ENCODE results near the gene PAX6. TPM values are rescaled to one million over a fixed set of nuclear protein-coding genes. Genes with fewer than 3 reads are reported as not detected.
A peak's percentile ranks its signal among the peaks of the same experiment; 100 is the strongest.

The PAX6 gene
- total and polyA plus RNA-seq, 2 donors from 2014 or later = not detected

GRCh38 chr11:31812383-31813381 is 1.6 kb upstream of the PAX6 start:
- TF ChIP-seq CTCF (IDR thresholded peaks at IDR 0.05; ENCODE audit: borderline replicate concordance, extremely low read depth, insufficient read depth) = no peak
- peaks cover 0 to 32% (median 8%) of the 10 kb centered on the region in 3 donors for H3K4me1 ChIP-seq (ENCODE audit: control insufficient read depth in 2 of 3, insufficient read depth in 2 of 3, low read depth in 1 of 3, low read length in 3 of 3)
- peaks cover 72% of the 10 kb centered on the region for H3K27me3 ChIP-seq (ENCODE audit: control insufficient read depth, insufficient read depth, low read length)
- FAIRE-seq (no peak), DNase-seq (peak in 4 of 5 donors; percentile 33 to 71 (median 50))
- H3K9me3 ChIP-seq (ENCODE audit: control insufficient read depth in 2 of 3, insufficient read depth in 1 of 3, low read length in 3 of 3) = no peaks in the 10 kb centered on the region
- intact Hi-C loops (cut with DNase I) = no loop called here
- peak overlapping the region in 2 of 3 donors; percentile 45 to 48 for H3K4me3 ChIP-seq (ENCODE audit: low read length in 3 of 3)
- H3K36me3 ChIP-seq (ENCODE audit: control insufficient read depth in 2 of 3, insufficient read depth in 3 of 3, low read length in 3 of 3) = no peaks in the 10 kb centered on the region
- H3K9ac ChIP-seq (ENCODE audit: low read length in 3 of 3) = no peak overlapping the region
- no peak overlapping the region for H3K27ac ChIP-seq (ENCODE audit: low read depth in 2 of 2, low read length in 2 of 2)

- Histone ChIP-seq H3K9ac (ENCODE audit: low read length in 3 of 3) (no peak overlapping the region), H3K4me1 (ENCODE audit: control insufficient read depth in 2 of 3, insufficient read depth in 2 of 3, low read depth in 1 of 3, low read length in 3 of 3) (peaks cover 0 to 32% (median 4%) of the 10 kb centered on the region in 3 donors), H3K4me3 (ENCODE audit: low read length in 3 of 3) (peak overlapping the region in 1 of 3 donors; percentile 32), H3K36me3 (ENCODE audit: control insufficient read depth in 2 of 3, insufficient read depth in 3 of 3, low read length in 3 of 3) (no peaks in the 10 kb centered on the region), H3K27ac (ENCODE audit: low read depth in 2 of 2, low read length in 2 of 2) (no peak overlapping the region), H3K9me3 (ENCODE audit: control insufficient read depth in 2 of 3, insufficient read depth in 1 of 3, low read length in 3 of 3) (no peaks in the 10 kb centered on the region), H3K27me3 (ENCODE audit: control insufficient read depth, insufficient read depth, low read length) (peaks cover 77% of the 10 kb centered on the region)
- no peak for FAIRE-seq
- no peak for TF ChIP-seq CTCF (IDR thresholded peaks at IDR 0.05; ENCODE audit: borderline replicate concordance, extremely low read depth, insufficient read depth)
- intact Hi-C loops (cut with DNase I) = no loop called here
- DNase-seq = peak; percentile 67 to 80 (median 74)
These were observed 1.0 kb downstream of the PAX6 start for GRCh38 chr11:31809857-31810778.

- Histone ChIP-seq H3K27ac (ENCODE audit: low read depth in 2 of 2, low read length in 2 of 2) (no peak overlapping the region), H3K4me1 (ENCODE audit: control insufficient read depth in 2 of 3, insufficient read depth in 2 of 3, low read depth in 1 of 3, low read length in 3 of 3) (peaks cover 0 to 35% (median 7%) of the 10 kb centered on the region in 3 donors), H3K4me3 (ENCODE audit: low read length in 3 of 3) (no peak overlapping the region), H3K9ac (ENCODE audit: low read length in 3 of 3) (no peak overlapping the region), H3K9me3 (ENCODE audit: control insufficient read depth in 2 of 3, insufficient read depth in 1 of 3, low read length in 3 of 3) (no peaks in the 10 kb centered on the region), H3K36me3 (ENCODE audit: control insufficient read depth in 2 of 3, insufficient read depth in 3 of 3, low read length in 3 of 3) (no peaks in the 10 kb centered on the region), H3K27me3 (ENCODE audit: control insufficient read depth, insufficient read depth, low read length) (peaks cover 76% of the 10 kb centered on the region)
- DNase-seq (no peak), FAIRE-seq (no peak)
- no peak for TF ChIP-seq CTCF (IDR thresholded peaks at IDR 0.05; ENCODE audit: borderline replicate concordance, extremely low read depth, insufficient read depth)
- intact Hi-C loops (cut with DNase I) = no loop called here
These were observed 1.6 kb downstream of the PAX6 start for GRCh38 chr11:31809541-31809856.
